GM19240 (cell line): ENCODE results near the gene ZCCHC7.
"Not testable (repeated sequence)": the region's sequence is repeated elsewhere in the genome, so short reads cannot be mapped to it uniquely, and the experiment has no call there.

Source experiments
- DNase-seq: peaks from one replicate; pipeline ENCODE4 v3.0.0; 2011; ENCODE audit warnings: low spot score; ENCODE audit not compliant: insufficient read length

Gene ZCCHC7

DNA sequence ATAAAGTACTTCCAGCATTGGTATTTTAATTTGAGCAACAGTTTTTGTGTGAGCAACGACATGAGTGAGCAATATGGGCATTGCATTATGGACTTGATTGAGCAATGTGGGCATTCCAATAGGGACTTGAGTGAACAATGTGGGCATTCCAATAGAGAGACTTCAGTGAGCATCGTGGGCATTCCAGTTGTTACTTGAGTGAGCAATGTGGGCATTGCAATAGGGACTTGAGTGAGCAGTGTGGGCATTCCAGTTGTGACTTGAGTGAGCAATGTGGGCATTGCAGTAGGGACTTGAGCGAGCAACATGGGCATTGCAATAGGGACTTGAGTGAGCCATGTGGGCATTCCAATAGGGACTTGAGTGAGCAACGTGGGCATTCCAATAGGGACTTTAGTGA, 52.2 kb downstream of the ZCCHC7 start:
- DNase-seq = no peak

DNA sequence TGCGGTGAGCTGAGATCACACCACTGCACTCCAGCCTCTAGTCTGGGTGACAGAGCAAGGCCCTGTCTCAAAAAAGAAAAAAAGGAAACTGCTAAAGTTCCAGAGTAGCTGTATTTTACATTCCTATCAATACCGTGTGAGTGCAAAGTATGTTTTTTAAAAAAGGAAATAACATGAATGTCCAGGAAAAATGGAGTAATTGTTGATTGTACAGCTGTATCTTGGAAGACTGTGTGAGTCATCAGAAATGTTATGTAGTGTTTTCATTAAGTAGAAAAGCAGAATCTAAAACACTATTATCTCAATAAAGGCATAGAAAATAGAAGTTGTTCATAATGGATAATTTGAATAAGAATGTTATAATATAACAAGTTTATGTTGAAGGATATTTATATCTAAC, 53.9 kb downstream of the ZCCHC7 start:
- DNase-seq = no peak

DNA sequence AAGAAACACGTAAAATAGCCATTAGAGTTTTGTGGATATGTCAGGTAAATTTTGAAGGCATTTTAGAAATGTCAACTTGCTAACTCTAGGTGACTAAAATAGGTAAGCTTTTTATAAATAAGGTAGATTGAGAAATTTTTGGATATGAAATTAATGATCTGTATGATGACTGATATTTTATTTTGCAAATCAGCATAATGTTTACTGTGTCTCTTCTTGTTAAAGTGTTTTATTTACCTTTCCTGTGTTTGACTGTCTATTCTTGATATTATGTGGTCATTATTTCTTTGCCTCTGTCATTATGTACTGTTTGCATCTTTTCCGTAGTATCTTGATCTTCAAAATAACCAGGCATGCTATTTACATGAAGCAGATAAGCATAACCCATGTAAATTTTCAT, 58.4 kb downstream of the ZCCHC7 start:
- DNase-seq = no peak

DNA sequence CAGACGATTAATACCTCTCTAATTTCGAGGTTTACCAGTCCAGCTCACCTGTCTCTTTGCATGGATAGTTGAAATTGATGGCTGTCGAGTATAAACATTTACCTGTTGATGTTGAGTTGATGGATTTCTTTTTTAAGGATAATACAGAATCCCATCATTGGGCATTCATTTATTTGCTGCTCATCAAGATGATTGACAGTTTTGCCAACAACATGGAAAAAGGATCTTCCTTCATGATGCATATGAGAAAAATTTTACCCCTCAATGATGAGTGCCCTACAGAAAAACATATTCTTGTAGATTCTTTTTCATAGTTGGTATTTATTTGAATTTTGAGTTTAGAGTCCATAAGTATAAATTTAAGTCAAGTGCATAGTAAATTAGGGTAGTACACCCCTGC, 59.2 kb downstream of the ZCCHC7 start:
- DNase-seq = no peak

DNA sequence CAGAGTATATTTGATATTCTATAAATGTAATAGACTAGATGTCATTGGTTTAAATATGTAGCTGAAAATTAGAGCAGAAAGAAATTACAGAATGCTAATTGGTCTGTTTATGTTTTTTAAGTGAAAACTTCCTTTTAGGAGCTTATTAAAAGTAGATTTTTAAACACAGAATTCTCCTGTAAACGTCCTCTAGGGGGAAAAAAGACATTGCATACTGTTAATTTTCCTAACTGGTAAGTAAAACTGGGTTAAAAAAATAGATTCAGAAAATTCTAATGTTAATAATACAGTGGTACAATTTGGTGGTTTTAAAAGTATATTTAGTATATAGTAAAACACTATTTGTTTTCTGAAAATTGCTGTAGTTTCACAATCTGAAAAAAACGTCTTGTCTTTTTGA, 59.8 kb downstream of the ZCCHC7 start:
- no peak for DNase-seq

DNA sequence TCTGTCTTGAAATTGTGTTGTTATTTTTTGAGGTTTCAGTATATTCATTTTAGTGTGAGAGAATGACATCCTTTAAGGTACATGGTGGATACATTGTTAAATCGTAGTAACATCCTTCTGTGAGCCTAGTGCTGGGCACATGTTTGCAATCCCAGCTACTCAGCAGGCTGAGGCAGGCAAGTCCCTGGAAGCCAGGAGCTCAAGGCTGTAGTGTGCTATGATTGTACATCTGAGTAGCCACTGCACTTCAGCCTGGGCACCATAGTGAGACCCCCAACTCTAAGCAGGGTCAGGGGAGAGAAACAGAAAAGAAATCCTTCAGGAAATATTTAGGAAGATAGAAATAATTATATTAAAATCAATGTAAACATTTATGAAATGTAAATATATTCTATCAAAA, 62.3 kb downstream of the ZCCHC7 start:
- DNase-seq = no peak

DNA sequence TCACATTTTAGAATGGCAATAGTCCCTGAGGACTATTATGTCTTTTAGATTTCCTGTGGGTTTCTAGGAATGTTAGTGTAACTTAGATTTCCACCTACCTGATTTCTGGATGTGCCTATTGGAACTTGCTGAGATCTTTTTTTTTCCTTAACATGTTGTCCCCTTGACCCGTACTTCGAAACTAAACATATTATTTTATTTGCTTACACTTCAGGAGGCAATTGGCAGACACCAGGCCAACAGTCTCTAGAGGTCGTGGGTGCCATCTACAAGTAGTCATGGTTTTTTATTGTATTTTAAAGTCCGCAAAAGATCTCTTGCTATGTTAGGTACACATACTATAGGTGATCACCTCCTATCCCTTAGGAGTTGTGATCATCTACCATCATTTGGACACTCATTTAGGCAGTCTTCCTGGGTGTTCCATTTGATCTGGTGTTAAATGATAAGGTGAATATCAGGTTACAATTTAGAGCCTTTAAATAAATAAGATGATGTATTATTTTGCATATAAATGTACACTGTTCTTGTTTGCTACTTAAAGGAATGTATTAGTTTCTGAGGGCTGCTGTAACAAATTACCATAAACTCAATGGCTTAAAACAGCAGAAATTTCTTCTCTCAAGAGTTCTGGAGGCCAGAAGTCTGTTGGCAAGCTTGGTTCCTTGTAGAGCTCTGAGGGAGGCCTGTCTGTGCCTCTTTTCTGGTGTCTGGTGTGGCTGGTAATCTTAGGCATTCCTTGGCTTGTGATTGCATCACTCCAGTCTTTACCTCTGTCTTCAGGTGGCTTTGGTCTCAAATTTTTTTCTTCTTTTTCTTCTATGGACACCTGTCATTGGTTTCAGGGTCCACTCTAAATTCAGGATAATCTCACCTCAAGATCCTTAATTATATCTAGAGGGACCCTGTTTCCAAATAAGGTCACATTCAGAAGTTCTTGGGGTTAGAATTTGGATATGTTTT, 64.8 kb downstream of the ZCCHC7 start:
- no peak for DNase-seq

DNA sequence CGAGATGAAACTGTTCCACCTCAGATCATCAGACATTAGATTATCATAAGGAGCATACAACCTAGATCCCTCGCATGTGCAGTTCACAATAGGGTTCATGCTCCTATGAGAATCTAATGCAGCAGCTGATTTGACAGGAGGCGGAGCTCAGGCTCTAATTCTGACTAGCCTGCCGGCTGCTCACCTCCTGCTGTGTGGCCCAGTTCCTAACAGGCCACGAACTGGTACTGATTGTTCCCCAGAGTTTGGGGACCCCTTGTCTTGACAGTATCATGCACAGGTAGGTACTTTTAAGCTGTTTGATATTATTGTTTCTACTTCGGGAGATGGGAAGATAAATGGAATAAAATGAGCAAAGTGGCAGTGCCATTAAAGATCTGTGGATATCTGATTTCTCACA, 66.9 kb downstream of the ZCCHC7 start:
- DNase-seq = no peak

DNA sequence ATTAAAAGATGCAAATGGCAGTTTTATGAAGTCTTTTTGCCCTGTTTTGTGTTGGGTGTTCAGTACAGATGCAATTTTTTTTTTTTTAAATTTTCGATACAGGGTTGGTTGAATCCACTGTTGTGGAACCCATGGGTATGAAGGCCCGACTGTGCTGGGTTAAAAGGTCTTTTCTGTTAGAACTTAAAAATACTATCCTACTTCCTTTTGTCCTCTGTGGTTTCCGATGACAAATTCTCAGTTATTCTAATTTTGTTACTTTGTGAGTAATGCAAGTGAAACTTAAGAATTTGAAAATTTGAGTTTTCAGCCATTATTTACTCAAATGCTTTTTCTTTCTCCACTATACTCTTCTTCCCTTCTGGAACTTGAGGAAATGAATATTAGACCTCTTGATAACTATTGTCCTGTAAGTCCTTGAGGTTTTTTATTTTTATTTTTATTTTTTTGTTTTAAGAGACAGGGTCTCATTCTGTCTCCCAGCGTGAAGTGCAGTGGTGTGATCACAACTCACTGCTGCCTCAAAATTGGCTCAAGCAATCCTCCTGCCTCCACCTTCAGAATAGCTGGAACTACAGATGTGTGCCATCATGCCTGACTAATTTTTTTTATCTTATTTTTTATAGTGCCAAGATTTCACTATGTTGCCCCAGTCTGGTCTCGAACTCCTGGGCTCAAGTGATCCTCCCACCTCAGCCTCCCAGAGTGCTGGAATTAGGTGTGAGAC, 67.5 kb downstream of the ZCCHC7 start:
- no peak for DNase-seq

DNA sequence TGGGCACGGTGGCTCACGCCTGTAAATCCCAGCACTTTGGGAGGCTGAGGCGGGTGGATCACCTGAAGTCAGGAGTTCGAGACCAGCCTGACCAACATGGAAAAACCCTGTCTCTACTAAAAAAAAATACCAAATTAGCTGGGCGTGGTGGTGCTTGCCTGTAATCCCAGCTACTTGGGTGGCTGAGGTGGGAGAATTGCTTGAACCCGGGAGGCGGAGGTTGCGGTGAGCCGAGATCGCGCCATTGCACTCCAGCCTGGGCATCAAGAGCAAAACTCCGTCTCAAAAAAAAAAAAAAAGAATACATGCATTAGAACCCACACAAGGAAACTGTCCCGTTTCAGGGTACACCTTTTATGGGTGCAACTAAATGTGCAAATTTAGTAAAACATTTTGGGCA, 70.4 kb downstream of the ZCCHC7 start:
- DNase-seq = not testable (repeated sequence)

DNA sequence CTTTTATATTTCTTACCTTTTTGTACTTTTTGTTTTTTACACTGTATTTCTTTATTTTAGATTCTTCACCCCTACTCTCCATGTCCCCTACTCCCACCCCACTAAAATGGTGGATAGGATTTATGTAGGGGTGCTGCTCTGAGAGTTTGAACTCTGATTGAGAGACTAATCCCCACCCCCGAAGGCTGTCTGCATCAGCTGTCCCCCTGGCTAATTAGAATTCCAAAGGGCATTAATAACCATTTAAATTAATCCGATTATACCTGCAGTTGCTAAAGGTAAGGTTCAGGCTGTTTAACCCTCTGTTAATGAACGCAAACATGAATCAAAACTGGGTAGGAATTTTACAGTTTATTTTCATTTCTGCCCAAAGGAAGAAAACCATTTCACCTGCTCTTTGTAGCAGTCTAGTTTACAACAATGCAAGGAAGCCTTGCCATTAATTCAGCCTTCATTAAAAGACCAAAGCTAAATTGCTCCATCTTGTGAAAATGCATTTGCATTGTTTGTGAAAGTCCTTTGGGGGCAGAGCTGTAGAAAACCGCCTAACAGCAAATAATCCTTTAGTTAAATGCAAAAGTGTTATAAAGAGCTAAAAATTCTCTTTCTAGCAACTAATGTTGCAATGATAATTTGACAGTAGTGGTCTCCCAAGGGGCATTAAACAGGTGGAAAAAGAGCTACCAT, 71.2 kb downstream of the ZCCHC7 start:
- no peak for DNase-seq

DNA sequence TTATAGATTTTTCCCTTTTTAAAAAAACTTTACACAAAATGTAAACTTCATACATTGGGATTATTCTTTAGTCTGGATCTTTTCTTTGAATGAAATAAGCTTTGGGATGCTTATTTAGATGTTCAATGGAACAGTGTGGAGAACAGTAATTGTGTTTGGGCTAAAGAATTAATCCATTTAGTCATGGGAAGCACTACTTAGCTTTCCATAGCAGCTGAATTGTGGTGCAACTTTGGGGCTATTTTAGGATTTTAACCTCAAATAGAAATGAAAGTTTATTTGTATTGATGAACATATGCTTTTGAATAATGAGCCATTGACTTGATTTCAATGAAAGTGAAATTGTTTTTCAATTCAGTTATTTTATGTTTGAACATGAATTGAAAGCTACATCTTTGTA, 72.4 kb downstream of the ZCCHC7 start:
- DNase-seq = no peak

DNA sequence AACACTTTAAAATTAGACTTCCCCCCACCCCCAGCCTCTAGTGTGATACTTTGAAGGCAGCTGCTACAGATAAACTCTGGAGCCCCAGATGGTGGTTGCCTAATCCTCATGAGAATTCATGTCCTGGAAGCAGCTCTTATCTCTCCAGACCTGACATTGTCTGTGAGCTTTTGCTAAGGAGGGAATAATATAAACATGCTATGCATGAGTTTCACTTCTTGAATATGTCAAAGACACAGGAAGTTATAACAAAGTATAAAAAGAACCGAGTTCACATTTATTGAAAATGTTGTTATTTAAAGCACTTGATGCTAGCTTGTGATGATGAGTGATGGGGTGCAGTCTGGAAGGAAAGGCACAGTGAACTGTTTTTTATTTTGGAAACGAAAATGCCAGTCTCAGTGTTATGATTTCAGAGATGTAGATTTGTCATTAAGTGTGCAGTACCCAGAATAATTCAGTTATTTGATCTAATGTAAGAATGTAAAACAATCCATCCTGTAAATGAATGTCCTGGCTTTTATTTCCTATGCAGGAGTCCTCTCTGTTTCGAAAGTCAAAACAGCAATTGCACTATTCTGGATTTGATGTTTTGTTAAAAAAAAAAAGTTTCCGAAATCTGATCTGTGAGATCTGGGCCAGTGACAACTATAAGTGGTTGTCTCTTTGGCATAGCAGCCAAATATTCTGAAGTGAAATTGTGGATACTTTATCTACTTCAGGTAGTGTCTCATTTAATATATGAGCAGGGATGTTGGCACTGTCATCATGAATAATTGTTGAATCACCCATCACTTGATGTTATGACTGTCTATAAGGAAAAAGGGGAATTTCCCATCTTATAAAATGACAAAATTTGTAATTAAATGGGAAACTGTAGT, 77.0 kb downstream of the ZCCHC7 start:
- no peak for DNase-seq

DNA sequence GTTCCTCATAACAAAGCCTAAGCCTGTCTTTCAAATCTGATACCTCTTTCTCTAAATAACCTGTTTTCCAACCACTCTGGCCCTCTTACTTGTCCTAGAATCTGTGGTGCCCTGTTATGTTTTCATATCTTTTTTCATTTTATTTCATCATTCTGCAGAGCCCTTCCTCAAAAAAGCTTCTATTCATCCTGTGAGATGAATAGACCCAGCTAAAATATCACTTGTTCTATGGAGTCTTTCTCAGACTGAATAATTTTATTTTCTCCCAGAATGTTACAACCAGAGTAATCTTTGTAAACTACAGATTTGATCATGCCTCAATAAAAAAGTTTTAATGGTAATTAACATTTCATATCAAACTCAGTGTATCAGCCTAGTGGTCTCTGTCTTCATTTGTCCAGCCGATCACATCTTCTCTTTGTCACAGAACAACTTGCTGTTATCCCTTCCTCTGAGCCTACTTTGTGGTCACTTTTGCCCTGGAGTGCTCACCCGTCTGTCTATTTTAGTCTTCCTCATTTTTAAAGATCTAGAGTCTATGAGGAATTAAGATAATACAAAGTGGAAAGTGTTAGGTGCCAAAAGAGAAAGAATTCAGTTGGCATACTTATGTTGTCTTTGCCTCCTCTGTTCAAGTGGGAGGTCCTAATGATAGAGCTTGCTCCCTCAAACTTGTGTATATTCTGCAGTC, 77.8 kb downstream of the ZCCHC7 start:
- DNase-seq = no peak

DNA sequence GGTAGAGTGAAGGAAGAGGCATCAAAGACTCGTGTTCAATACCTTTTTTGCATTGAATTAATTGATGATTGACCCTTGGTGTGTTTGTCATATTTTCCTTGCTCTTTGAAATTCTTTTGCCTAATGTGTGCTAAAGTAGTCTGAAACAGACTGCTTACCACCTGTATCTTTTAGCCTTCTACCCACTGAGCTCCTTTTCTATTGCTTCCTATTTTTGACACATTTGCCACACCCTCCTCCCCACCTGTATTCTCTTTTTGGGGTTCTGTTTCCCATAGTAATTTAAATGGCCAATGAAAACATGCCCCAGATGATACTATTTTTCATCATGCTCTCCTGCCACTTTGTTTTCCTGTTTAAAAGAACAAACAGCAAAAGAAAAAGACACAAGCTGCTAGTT, 78.5 kb downstream of the ZCCHC7 start:
- no peak for DNase-seq

DNA sequence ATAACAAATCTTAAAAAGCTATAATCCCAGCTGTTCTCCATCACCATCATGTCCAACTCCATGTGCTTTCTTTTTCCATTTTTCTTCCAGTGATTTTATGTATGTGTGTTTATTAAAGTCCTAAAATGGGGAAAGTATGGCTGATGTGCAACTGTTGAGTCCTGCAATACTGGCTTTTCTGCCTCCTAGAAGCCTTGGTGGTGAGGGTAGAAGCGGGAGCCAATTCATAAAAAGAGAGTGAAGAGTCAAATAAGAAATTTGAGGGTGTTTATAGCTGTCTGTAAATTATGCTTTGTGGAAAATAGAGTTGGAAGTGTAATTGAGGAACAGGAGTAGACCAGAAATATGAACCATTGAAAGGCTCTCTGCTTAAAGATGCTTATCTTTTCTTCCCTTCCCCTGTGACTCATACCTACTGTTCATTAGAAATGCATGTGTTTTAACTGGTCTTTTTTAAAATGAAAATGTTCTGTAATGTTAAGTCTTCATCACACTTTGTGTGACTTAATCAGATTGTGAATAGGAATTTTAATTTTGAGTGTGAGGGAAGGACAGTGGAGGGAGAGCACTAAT, 80.1 kb downstream of the ZCCHC7 start:
- no peak for DNase-seq

DNA sequence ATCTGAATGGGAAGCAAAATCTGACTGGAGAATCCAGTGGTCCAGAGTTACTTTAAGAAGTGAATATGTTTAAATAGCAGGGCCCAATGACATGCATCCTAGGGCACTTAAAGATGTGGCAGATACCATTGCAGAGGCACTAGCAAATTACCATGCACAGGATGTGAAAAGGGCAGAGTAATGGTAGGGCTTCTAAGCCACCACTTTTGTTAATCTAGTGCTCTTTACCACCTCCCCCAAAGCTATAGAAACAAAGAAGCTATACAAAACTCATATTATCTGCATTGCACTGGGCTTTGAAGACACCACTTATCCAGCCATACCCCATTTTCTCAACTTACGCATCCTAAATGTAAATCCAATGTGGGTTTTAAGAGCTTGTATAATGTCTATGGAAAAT, 81.2 kb downstream of the ZCCHC7 start:
- no peak for DNase-seq

DNA sequence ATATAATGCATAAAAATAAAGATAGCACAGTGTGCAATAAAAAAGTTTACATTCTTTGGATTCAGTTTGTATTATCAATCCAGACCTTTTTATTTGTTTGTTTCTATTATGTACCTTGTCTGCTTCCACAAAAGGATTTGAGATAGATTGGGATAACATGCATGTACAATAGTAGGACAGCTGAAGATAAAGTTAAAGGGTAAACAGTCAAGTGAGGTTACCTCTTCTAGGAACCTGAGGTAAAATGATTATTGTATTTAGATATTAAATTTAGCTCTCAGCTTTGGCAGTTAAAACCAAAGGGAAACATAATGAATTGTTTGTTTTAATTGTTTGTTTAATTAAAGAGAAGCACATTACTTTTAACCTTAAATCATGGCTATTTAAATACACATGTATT, 81.7 kb downstream of the ZCCHC7 start:
- no peak for DNase-seq

DNA sequence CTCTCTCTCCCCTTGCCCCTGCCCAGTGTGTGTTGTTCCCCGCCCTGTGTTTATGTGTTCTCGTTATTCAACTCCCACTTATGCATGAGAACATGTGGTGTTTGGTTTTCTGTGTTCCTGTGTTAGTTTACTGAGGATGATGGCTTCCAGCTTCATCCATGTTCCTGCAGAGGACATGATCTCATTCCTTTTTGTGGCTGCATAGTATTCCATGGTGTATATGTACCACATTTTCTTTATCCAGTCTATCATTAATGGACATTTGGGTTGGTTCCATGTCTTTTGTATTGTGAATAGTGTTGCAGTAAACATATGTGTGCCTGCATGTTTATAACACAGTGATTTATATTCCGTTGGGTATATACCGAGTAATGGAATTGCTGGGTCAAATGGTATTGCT, 83.1 kb downstream of the ZCCHC7 start:
- DNase-seq = not testable (repeated sequence)

DNA sequence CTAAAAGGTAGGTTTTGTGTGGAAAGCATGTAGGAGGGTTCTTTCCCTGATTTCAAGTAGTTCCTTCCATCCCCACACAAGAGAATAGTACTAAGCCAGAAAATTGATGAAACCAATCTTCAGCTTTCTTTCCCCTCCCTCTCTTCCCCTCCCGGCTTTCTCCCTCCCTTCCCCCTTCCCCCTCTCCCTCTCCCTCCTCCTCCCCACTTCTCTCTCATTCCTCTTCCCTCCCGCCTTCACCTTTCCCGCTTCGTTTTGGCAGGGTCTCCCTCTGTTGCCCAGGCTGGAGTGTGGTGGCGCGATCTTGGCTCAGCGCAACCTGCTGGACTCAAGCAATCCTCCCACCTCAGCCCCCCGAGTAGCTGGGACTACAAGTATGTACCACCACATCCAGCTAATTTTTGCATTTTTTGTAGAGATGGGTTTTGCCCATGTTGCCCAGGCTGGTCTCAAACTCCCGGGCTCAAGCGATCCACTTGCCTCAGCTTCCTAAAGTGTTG, 85.8 kb downstream of the ZCCHC7 start:
- no peak for DNase-seq
